Fibroblast of pulmonary artery (primary cell): Measurements from ENCODE around the gene TMEM244.

Experiments used
- DNase-seq: peaks from one replicate; pipeline ENCODE4 v3.0.0-alpha.2; 2010; ENCODE audit warnings: low read depth
- H3K4me3 ChIP-seq: replicated peaks from 2 replicates; pipeline ENCODE4 v1.5.1; 2011; ENCODE audit warnings: low read depth, mild to moderate bottlenecking, control low read depth, low read length, moderate library complexity
- CTCF ChIP-seq: IDR thresholded peaks from 2 replicates; pipeline ENCODE4 v1.5.1; 2011; ENCODE audit warnings: mild to moderate bottlenecking, control low read depth, low read length, inconsistent platforms; ENCODE audit errors: missing control alignments

The TMEM244 gene

GRCh38 chr6:129793447-129793846, 67.7 kb downstream of the TMEM244 start:
- no peak for TF ChIP-seq CTCF
- DNase-seq = no peak
- no peak overlapping the region for H3K4me3 ChIP-seq

DNA sequence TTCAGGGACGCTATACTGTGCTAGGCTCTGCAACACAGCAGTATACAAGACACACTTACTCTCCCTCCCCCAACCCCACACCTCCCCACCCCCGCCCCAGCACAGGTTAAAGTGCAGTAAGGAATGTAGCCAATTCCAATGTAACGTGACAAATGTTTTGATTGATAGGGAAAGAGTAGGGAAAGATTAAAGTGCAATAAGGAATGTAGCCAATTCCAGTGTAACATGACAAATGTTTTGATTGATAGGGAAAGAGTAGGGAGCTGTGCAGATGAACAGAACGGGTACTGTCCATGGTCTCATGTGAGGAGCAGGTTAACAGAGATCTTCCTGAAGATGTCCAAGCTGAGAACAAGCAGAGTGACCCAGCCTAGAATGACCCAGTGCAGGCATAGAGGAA, 69.1 kb downstream of the TMEM244 start:
- no peak for DNase-seq
- no peak for TF ChIP-seq CTCF
- no peak overlapping the region for H3K4me3 ChIP-seq

DNA sequence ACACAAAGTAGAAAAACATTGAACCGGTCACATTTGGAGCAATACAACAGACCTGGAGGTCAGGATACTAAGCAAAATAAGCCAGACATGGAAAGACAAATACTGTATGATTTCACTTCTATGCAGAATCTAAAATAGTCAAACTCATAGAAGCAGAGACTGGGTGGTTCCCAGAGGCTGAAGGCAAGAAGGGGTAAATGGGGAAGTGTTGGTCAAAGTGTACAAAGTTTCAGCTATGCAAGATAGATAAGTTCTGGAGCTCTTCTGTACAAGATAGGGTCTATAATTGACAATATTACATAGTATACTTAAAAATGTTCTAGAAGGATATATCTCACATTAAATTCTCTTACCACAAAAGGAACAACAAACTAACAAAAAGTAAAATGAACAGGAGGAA, 70.3 kb downstream of the TMEM244 start:
- no peak overlapping the region for H3K4me3 ChIP-seq
- TF ChIP-seq CTCF = no peak
- DNase-seq = no peak

DNA sequence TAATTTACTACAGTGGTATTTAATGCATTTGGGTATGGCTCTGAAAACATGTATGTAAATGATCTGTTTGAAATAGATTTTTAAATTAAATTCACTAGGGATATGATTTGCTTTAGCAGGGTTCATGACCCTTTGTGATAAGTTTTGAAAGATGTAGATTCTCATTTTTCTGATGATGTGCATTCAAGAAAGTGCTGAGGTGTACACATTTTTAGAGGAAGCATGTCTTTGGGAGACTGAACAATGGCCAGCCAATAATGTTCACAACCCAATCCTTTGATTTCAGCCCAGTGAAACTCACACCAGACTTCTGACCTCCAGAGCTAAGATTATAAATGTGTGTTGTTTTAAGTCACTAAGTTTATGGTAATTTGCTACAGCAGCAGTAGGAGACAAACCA, 71.1 kb downstream of the TMEM244 start:
- no peak overlapping the region for H3K4me3 ChIP-seq
- TF ChIP-seq CTCF = no peak
- DNase-seq = no peak

- no peak overlapping the region for H3K4me3 ChIP-seq
- TF ChIP-seq CTCF = no peak
- no peak for DNase-seq
Measured at GRCh38 chr6:129787816-129788215, 73.3 kb downstream of the TMEM244 start.

- DNase-seq = no peak
- TF ChIP-seq CTCF = no peak
- H3K4me3 ChIP-seq = no peak overlapping the region
Measured at GRCh38 chr6:129786548-129786947, 74.6 kb downstream of the TMEM244 start.

DNA sequence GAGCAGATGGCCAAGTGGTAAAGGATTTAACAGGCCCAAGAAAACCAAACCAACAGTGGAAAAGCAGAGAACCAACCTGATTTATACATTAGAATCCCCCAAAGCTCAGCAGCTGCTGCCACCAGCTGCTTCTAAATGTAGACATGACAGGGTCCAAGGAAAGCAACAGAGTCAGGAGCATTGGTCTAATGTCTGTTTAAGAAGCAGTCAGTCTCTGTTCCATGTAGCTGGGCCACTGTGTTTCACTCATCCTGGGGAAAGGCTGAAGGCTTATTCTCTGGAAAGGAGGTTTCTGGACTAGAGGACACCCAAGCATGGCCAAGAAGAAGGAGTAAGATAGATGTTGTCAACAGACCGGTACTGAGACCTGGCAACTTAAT, 75.4 kb downstream of the TMEM244 start:
- no peak for TF ChIP-seq CTCF
- no peak for DNase-seq
- no peak overlapping the region for H3K4me3 ChIP-seq
